ENCODE data around the gene ISCA2.

ISCA2 gene

GRCh38 chr14:74542056-74542685 lies 48.6 kb downstream of the ISCA2 start:
- Histone ChIP-seq H3K36me3 (ENCODE audit: control insufficient read depth, insufficient read depth, low read length) (no peaks in the 10 kb centered on the region), H3K27ac (ENCODE audit: low read depth, low read length) (no peak overlapping the region), H3K4me3 (ENCODE audit: low read length) (no peak overlapping the region), H3K4me1 (ENCODE audit: control insufficient read depth, insufficient read depth, low read length) (no peaks in the 10 kb centered on the region), H3K27me3 (ENCODE audit: control insufficient read depth, insufficient read depth, low read length) (no peaks in the 10 kb centered on the region), H3K9ac (ENCODE audit: low read length) (no peak overlapping the region)

DNA sequence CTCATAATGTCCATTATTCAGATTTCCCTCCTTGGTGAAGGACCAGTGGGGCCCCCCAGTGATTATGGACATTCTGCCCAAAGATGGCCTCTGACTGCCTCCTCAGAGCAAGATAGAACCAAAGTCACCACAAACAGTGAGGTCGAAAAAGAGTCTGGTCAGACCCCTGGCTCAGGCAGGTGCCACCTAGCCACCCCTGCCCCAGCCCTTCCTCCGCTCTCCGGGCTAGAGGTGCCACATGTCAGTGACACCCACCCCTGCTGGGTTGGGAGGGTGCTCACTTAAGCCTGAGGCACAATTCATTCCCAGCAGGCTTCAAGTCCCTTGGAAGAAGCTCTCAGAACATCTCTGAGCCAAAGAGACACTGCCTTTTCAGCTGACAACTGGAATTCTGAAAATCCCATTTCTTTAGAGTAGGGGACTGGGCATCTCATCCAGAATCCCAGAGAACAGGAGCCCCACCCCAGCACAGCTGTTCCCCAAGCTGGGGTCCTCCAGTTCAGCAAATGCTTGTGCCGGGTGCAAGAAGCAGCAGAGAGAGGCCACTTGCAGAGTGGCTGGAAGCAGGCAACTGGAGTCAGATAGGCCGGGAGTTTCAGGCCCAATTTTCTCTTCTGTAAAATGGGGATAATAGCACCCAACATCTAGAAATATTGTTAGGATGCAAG lies 50.3 kb downstream of the ISCA2 start:
- no peak overlapping the region for H3K27ac ChIP-seq (ENCODE audit: low read depth, low read length)
- H3K36me3 ChIP-seq (ENCODE audit: control insufficient read depth, insufficient read depth, low read length), result no peaks in the 10 kb centered on the region
- no peaks in the 10 kb centered on the region for H3K4me1 ChIP-seq (ENCODE audit: control insufficient read depth, insufficient read depth, low read length)
- H3K27me3 ChIP-seq (ENCODE audit: control insufficient read depth, insufficient read depth, low read length), result no peaks in the 10 kb centered on the region
- no peak overlapping the region for H3K9ac ChIP-seq (ENCODE audit: low read length)
- H3K4me3 ChIP-seq (ENCODE audit: low read length), result no peak overlapping the region

DNA sequence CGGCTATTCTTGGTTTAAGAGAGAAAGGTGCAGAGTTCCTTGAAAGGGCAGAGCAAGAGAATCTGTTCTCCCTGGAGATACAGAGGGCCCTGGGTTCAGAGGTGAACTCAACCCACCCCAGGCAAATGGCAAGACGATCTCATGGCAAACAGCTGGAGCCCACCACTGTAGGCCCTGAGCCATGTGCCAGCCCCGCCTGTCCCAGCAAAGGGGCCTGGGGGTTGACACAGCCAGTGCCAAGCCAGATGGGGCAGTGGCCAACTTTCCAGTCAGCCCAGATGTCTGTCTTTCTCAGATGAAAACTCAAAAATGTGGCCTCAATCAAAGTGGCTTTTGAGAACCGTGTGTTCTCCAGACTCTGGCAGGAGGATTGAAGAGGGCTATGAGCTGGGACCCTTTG lies 51.8 kb downstream of the ISCA2 start:
- Histone ChIP-seq H3K4me1 (ENCODE audit: control insufficient read depth, insufficient read depth, low read length) (no peaks in the 10 kb centered on the region), H3K27ac (ENCODE audit: low read depth, low read length) (no peak overlapping the region)

GRCh38 chr14:74546416-74546815 lies 52.9 kb downstream of the ISCA2 start:
- Histone ChIP-seq H3K9ac (ENCODE audit: low read length) (no peak overlapping the region), H3K27me3 (ENCODE audit: control insufficient read depth, insufficient read depth, low read length) (no peaks in the 10 kb centered on the region), H3K36me3 (ENCODE audit: control insufficient read depth, insufficient read depth, low read length) (no peaks in the 10 kb centered on the region), H3K4me1 (ENCODE audit: control insufficient read depth, insufficient read depth, low read length) (no peaks in the 10 kb centered on the region), H3K4me3 (ENCODE audit: low read length) (no peak overlapping the region), H3K27ac (ENCODE audit: low read depth, low read length) (no peak overlapping the region)

More for the DNA sequence above, 51.8 kb downstream of the ISCA2 start:
- H3K27me3 ChIP-seq (ENCODE audit: control insufficient read depth, insufficient read depth, low read length), result no peaks in the 10 kb centered on the region
- no peak overlapping the region for H3K4me3 ChIP-seq (ENCODE audit: low read length)
- no peaks in the 10 kb centered on the region for H3K36me3 ChIP-seq (ENCODE audit: control insufficient read depth, insufficient read depth, low read length)
- no peak overlapping the region for H3K9ac ChIP-seq (ENCODE audit: low read length)

Measured in rectal smooth muscle tissue (tissue), 1 donor.